Skin epidermis (tissue), 12 donors: Measurements from ENCODE around the gene ZBTB17.
"Not testable (repeated sequence)": the region's sequence is repeated elsewhere in the genome, so short reads cannot be mapped to it uniquely, and the experiment has no call there.

Source experiments
- H3K27ac ChIP-seq, 21 experiments: fragments of 200-600 bp; sonication (generic) in 11 of 21; one replicate each; pipeline ENCODE4 v1.5.0; 2020; ENCODE audit warnings: mild to moderate bottlenecking in 3 of 21, inconsistent platforms in 2 of 21, moderate library complexity in 2 of 21
- H3K4me3 ChIP-seq, 7 experiments: fragments of 200-600 bp; sonication (generic) in 2 of 7; one replicate each; pipeline ENCODE4 v1.5.0; 2020; ENCODE audit warnings: inconsistent platforms in 2 of 7, mild to moderate bottlenecking in 2 of 7, moderate library complexity in 1 of 7

ZBTB17 gene

DNA sequence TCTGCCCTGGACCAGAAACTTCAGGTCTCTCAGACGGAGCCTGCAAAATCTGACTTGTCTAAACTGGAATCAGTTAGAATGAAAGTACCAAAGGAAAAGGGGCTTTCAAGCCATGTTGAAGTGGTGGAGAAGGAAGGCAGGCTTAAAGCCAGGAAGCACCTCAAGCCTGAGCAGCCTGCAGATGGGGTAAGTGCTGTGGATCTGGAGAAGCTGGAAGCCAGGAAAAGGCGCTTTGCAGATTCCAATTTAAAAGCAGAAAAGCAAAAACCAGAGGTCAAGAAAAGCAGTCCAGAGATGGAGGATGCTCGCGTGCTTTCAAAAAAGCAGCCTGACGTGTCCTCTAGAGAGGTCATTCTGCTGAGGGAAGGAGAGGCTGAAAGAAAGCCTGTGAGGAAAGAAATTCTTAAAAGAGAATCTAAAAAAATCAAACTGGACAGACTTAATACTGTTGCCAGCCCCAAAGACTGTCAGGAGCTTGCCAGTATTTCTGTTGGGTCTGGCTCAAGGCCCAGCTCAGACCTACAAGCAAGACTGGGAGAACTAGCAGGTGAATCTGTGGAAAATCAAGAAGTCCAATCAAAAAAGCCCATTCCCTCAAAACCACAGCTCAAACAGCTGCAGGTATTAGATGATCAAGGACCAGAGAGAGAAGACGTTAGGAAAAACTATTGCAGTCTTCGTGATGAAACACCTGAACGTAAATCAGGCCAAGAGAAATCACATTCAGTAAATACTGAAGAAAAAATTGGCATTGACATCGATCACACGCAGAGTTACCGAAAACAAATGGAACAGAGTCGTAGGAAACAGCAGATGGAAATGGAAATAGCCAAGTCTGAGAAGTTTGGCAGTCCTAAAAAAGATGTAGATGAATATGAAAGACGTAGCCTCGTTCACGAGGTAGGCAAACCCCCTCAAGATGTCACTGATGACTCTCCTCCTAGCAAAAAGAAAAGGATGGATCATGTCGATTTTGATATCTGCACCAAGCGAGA is 46.6 kb downstream of the ZBTB17 start:
- no peak overlapping the region for H3K4me3 ChIP-seq
- H3K27ac ChIP-seq: no peak overlapping the region

- not testable (repeated sequence) for H3K27ac ChIP-seq, H3K4me3 ChIP-seq
These were observed 49.5 kb downstream of the ZBTB17 start for GRCh38 chr1:15926448-15926847.

DNA sequence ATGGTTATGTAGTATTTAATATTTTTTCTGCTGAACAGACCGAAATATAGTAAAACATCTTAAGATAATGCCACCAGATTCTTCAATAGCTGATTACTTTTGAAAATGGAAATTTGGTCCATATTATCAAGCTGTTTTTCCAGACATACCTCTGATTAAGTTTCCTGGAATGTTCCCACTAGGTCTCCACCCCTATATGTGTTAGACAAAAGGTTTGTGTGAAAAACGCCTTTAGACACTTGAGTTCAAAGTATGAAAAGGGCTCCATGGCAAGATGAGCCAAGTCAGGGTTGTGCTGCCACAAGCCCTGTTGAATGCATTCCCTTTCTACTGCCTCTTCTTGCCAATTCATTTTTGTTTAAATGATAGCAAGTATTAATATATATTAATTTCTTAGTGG is 52.7 kb downstream of the ZBTB17 start:
- H3K4me3 ChIP-seq: no peak overlapping the region

GRCh38 chr1:15918962-15919715 is 56.8 kb downstream of the ZBTB17 start:
- Histone ChIP-seq H3K27ac (peak overlapping the region in 1 of 21 experiments; percentile 24), H3K4me3 (no peak overlapping the region)

More for the DNA sequence above, 52.7 kb downstream of the ZBTB17 start:
- H3K27ac ChIP-seq: peak overlapping the region in 1 of 21 experiments; percentile 1

DNA sequence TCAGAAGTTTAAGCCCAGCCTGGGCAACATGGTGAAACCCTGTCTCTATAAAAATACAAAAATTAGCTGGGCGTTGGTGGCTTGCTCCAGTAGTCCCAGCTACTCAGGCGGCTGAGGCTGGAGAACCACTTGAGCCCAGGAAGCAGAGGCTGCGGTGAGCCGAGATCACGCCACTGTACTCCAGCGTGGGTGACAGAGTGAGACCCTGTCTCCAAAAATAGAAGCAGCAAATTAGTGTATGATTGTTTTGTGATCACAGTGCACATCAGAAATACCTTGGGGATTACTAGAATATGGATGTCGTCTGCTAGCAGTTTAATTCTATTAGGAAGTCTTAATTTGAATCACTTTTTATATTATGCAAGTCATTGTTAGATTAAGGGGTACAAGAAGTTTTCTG is 59.0 kb downstream of the ZBTB17 start:
- peak overlapping the region in 5 of 21 experiments; percentile 3 to 65 (median 33) for H3K27ac ChIP-seq

GRCh38 chr1:15916417-15916816 is 59.5 kb downstream of the ZBTB17 start:
- peak overlapping the region in 5 of 21 experiments; percentile 3 to 65 (median 33) for H3K27ac ChIP-seq
- H3K4me3 ChIP-seq: no peak overlapping the region

More for the DNA sequence above, 59.0 kb downstream of the ZBTB17 start:
- no peak overlapping the region for H3K4me3 ChIP-seq

- Histone ChIP-seq H3K4me3 (no peak overlapping the region), H3K27ac (peak overlapping the region in 4 of 21 experiments; percentile 22 to 65 (median 32))
These were observed 59.9 kb downstream of the ZBTB17 start for GRCh38 chr1:15915991-15916390.

GRCh38 chr1:15913607-15914006 is 62.3 kb downstream of the ZBTB17 start:
- not testable (repeated sequence) for H3K27ac ChIP-seq

GRCh38 chr1:15911927-15912326 is 64.0 kb downstream of the ZBTB17 start:
- H3K4me3 ChIP-seq: no peak overlapping the region
- H3K27ac ChIP-seq: no peak overlapping the region

More at GRCh38 chr1:15913607-15914006, 62.3 kb downstream of the ZBTB17 start:
- not testable (repeated sequence) for H3K4me3 ChIP-seq

DNA sequence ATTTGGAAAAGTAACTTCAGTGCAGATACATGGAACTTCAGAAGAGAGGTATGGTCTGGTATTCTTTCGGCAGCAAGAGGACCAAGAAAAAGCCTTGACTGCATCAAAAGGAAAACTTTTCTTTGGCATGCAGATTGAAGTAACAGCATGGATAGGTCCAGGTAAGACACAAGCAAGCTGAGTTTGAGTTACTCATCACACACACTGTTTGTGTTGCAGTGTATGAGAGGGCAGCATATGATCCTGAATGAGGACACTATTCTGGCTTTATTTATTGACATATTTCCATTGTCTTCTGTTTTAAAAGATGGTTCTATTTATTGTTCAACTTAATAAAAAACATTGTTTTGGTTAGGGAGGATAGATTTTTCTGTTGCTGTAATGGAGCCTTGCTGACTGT is 64.8 kb downstream of the ZBTB17 start:
- Histone ChIP-seq H3K27ac (no peak overlapping the region), H3K4me3 (no peak overlapping the region)

DNA sequence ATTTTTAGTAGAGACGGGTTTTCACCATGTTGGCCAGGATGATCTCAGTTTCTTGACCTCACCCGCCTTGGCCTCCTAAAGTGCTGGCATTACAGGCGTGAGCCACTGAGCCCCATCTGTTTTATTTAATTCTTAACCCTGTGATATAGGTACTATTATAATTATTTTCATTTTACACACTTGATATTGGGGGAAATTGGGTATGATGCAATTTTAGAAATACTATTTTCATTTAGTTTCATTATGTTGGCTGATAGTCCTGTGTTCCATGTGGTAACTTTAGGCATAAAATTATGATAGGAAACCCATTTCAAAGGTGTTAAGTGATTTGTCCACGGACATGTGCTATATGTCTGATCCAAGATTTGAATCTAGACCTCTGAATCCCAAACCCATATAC is 67.3 kb downstream of the ZBTB17 start:
- no peak overlapping the region for H3K4me3 ChIP-seq
- H3K27ac ChIP-seq: no peak overlapping the region

GRCh38 chr1:15902882-15903281 is 73.0 kb downstream of the ZBTB17 start:
- Histone ChIP-seq H3K4me3 (no peak overlapping the region), H3K27ac (no peak overlapping the region)

DNA sequence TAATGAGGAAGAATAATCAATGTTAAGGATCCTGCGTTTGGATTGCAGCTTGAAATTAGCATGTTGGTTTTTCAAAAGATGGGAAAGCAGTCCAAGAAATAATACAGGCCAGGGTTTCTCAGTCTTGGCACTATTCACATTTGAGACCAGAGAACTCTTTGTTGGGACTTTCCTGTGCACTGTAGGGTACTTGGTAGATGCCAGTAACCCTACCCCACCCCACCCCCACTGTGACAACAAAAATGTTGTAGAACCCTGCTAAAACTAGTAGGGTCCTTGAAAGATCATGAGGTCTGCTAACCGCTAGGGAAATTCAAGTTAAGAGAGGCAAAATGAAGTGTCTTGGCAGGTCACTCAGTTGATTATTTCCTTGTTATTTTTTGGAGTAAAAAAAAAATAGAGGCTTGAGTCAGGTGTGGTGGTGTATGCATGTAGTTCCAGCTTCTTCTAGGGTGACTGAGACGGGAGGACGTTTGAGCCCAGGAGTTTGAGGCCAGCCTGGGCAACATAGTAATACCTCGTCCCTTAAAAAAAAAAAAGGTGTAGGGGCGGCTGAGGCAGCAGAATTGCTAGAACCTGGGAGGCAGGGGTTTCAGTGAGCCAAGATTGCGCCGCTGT is 75.1 kb downstream of the ZBTB17 start:
- Histone ChIP-seq H3K27ac (peak overlapping the region in 1 of 21 experiments; percentile 34), H3K4me3 (no peak overlapping the region)

- Histone ChIP-seq H3K4me3 (no peak overlapping the region), H3K27ac (no peak overlapping the region)
These were observed 76.6 kb downstream of the ZBTB17 start for GRCh38 chr1:15899266-15899665.

GRCh38 chr1:15896841-15897610 is 78.9 kb downstream of the ZBTB17 start:
- not testable (repeated sequence) for H3K4me3 ChIP-seq, H3K27ac ChIP-seq

GRCh38 chr1:15895233-15895632 is 80.7 kb downstream of the ZBTB17 start:
- no peak overlapping the region for H3K4me3 ChIP-seq
- H3K27ac ChIP-seq: no peak overlapping the region

- not testable (repeated sequence) for H3K4me3 ChIP-seq
- H3K27ac ChIP-seq: peak overlapping the region in 15 of 21 experiments; percentile 6 to 64 (median 32)
These were observed 82.9 kb downstream of the ZBTB17 start for GRCh38 chr1:15892857-15893599.
